Ureter (tissue), 1 donor: Measurements from ENCODE around the gene SAP130. TPM values are rescaled to one million over a fixed set of nuclear protein-coding genes. Genes with fewer than 3 reads are reported as not detected.

ENCODE experiments used
- DNase-seq: peaks from one replicate; pipeline ENCODE4 v3.0.0-alpha.2; 2020; ENCODE audit warnings: low spot score
- total RNA-seq: library from RNA; stranded (reverse); gene quantifications from one replicate; pipeline ENCODE4 v1.2.4, GENCODE V29; 2023
- donor health status: DM: yes; HTN: yes; CAD: no.

SAP130 gene
- 22.5 TPM for total RNA-seq

DNA sequence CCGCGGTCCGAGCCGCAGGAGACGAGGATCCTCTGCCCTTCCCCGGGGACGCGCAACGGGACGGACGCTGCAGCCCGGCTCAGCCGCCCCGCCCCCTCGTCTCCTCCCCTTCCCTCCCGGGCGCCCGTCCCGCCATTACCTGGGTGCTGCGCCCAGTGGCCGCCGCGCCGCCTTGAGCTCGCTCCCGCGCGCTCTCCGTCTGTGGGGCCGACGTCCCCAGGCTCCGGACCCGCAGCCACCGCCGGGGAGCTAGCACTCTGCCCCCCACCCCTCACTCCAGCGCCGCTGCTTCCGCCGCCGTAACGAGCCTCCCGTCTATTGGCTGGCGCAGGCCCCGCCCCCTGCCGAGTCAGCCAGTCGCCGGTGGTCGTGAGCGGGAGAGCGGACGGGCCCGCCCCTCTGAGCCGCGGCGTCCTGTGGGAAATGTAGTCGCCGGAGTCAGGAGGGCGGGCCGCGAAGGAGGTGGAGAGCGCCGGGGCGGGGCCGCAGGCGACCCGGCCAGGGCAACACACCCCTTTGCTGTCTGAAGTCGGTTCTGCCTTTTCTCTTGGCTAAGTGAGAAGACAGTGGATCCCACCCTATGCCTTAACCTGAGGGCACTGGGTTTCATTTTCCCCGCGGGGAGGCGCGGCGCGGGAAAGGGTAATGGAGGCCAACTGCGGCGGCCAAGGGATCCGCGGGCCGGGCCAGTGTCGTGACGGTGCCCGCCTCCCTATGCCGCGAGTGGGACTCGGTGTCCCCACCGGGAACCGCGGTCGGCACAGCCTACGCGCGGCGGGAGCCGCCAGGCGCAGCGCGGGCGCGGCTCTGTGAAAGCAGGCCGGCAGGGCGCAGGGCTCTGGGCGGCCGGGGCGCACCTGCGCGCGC lies at the start of gene SAP130:
TSS of gene SAP130 (minus strand) at position 259 of the 867 bp plus-strand sequence. CDS start 1,767 bp downstream, outside the sequence.
- DNase-seq: peak; percentile 98

DNA sequence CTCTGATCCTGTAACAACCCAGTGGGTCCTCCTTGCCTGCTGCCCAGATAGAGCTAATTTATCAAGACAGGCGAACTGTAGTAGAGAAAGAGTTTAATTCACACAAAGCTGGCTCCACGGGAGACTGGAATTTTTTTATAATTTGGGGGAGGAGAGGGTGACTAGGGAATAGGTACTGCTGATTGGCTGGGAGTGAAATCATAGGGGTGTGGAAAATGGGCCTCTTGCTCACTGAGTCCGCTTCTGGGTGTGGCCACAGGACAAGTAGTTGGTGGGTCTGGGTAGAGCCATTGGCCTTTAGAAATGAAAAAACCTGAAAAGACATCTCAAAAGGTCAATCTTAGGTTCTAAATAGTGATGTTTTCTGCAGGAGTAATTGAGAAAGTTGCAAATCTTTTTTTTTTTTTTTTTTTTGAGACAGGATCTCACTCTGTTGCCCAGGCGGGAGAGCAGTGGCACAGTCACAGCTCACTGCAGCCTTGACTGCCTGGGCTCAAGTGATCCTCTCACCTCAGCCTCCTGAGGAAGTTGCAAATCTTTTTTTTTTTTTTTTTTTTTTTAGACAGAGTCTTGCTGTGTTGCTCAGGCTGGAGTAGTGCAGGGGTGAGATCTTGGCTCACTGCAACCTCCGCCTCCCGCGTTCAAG lies 48.7 kb upstream of the SAP130 start:
- no peak for DNase-seq

- DNase-seq: no peak
Measured at GRCh38 chr2:128073278-128073677, 45.4 kb upstream of the SAP130 start.

- no peak for DNase-seq
Measured at GRCh38 chr2:128069769-128070168, 41.9 kb upstream of the SAP130 start.

GRCh38 chr2:128064353-128064752 lies 36.5 kb upstream of the SAP130 start:
- DNase-seq: no peak

DNA sequence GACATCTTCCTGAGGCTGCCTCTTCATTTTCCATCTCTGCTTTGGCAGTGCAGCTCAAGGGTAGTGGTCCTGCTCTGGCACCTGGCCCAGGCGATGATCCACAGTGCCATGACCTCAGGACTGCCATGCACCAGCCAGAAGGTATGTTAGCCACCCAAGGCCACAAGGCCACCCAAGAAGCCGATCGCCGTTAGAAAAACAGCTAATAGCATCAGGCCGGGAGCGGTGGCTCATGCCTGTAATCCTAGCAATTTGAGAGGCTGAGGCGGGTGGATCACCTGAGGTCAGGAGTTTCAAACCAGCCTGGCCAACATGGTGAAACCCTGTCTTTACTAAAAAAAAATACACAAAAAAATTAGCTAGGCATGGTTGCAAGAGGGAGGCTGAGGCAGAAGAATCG lies 34.7 kb upstream of the SAP130 start:
- DNase-seq: no peak

DNA sequence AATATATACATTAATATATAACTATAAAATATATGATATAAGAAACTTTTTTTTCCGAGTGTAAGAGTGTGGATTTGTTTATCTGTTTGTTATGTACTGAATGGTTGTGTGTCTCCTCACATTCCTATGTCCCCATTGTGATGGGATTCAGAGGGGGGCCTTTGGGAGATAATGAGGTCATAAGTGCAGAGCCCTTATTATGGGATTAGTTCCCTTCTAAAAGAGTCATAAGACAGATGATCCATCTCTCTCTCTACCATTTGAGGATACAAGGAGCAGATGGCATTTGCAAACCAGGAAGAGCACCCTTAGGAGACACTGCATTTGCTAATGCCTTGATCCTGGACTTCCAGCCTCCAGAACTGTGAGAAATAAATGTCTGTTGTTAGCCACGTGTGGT lies 30.3 kb upstream of the SAP130 start:
- no peak for DNase-seq

GRCh38 chr2:128057334-128057733 lies 29.5 kb upstream of the SAP130 start:
- no peak for DNase-seq

- DNase-seq: no peak
Measured at GRCh38 chr2:128054104-128054885, 26.4 kb upstream of the SAP130 start.

GRCh38 chr2:128053331-128053730 lies 25.5 kb upstream of the SAP130 start:
- DNase-seq: no peak

DNA sequence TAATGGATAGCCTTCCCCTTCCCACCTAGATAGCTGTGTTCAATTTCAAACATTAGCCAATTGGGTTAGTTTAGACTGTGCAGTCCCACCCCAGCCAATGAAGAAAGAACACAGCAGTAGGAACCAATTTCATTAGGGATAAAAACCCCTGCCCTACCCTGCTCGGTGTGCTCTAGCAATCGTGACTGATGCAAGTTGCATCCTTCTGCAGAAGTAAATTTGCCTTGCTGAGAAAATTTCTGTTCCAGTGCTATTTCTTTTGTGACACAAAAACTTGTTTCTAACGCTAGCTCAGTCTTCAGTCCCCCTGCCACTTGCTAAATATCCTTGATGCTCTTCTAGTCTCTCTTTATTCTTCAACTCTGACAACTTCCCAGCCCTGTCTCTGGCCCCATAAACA lies 15.2 kb upstream of the SAP130 start:
- DNase-seq: no peak

GRCh38 chr2:128041561-128041960 lies 13.7 kb upstream of the SAP130 start:
- no peak for DNase-seq

DNA sequence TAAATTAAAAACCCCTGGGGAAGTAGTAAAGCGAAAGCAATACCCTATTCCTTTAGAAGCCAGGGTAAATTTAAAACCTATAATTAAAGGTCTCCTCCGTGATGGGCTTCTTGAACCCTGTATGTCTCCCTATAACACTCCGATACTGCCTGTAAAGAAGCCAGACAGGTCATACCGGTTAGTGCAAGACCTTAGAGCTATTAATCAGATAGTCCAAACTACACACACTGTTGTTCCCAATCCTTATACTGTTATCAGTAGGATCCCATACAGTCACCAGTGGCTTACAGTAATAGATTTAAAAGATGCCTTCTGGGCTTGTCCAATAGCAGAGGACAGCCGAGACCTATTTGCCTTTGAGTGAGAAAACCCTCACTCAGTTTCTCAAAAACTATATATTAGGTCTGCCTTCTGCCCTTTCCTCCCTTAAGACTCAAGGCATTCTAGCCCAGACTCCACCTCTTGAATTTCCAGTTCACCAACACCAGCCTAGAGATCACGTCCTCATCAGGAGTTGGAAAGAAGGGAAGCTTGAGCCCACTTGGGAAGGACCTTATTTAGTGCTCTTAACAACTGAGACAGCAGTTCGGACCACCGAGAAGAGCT lies 12.4 kb upstream of the SAP130 start:
- no peak for DNase-seq

DNA sequence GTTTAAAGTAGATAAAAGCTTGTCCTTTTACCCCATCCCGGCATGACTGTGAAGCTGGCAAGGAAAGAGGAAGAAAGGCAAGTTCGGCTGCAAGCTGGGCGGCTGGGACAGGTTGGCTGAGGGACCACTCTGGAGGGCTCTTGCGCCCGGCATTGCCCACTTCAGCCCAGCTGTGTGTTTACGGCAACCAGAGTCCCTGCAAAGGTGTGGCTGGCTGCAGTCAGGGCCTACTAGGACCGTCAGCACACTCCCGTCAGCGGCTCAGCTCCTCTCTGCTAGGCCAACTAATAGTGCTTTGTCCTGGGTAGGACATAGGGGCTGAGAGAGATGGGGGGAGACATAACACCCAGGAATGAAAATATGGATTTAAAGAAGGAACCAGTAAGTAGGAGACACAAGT lies 11.7 kb upstream of the SAP130 start:
- no peak for DNase-seq

DNA sequence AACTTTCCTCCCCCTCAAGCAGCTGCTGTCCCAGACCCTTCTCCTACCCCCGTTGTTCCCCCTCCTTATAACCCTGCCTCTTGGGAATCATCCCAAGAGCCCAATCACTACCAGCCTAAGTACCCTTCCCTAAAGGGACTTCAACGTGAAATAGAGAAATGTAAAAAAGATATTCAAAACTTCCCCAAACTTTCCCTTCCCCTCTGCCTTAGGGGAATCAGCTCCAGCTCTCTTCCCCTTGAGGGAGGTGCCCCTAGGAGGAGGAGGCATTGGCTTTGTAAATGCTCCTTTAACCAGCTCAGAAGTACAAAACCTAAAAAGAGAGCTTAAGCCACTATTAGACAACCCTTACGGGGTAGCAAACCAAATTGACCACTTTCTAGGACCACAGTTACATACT lies 10.6 kb upstream of the SAP130 start:
- DNase-seq: no peak

DNA sequence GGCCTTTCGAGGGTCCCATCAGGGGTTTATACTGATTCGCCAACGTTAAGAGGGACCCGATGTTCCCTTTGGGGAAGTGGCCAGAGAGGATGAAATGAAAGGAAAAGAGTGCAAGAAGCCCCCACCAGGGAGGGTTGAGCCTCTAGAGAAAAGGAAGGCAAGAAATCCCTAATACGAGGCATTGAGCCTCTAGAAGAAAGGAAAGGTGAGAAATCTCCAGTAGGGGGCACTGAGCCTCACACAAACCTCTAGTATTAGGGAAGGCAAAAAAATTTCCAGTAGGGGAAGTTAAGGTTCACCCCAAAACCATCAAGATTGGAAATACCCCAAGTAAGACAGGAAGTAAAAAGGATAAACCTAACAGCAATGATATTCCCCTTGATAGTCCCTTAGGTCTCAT lies 9.8 kb upstream of the SAP130 start:
- no peak for DNase-seq

GRCh38 chr2:128036748-128037607 lies 9.1 kb upstream of the SAP130 start:
- no peak for DNase-seq

DNA sequence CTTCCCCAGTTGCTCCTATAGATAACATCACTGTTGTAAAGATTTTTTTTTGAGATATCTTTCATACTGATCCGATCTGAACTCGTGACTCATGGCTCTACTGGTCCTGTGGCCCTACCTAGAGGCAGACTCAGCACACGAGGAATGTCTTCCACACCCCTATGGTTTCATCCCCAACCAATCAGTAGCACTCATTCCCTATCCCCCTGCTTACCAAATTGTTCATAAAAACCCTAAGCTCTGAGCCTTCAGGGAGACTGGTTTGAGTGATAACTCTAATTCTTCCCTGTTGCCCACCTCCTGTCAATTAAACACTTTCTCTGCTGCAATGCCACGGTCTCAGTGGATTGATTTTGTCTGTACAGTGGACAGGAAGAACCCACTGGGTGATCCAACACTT lies 4.2 kb upstream of the SAP130 start:
- no peak for DNase-seq

DNA sequence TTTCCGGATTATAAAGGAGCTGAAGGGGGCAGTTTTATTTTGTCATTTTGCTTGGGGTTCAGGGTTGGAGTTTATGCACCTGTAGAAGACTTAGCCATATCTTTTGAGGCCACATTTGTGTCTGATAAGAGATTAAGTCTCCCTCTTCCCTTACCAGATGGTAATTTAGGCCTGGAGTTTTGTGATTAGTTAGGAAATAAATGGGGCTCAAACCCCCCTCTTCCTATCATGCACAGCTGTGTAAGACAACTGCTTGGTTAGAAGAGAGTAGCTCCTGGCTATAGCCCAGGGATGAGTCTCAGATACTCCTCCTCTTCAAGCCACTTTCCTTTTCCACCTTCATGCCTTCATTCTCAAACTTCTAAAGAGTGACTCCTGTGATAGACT lies 802 bp upstream of the SAP130 start:
- DNase-seq: no peak

DNA sequence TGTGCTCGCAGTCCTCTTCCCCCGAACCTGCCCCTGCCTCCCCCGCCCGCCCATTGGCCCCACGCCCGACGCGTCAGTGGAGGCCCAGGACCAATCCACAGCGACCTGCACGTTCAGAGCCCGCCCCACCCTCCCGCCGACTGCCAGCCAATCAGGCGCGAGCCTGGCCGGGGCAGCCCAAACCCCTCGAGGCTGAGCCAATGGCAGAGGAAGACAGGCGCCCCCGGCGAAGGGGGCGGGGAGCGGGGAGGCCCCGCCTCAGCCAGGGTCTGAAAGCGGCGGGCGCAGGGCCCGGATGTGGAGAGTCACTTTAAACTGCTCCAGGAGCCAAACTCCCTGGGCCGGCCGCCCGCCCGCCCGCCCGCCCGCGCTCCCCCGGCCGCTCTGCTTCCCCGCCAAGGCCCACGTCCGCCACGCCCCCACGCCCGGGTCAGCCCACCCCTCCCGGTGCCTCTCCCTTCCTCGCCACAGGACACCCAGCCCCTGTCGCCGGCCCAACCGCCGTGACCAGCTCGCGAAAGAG lies 520 bp downstream of the SAP130 start:
- DNase-seq: peak; percentile 100
